Kidney epithelial cell (primary cell): Measurements from ENCODE around the gene GRK3. TPM values are rescaled to one million over a fixed set of nuclear protein-coding genes. Genes with fewer than 3 reads are reported as not detected.

ENCODE experiments used
- DNase-seq: peaks from one replicate; pipeline ENCODE4 v3.0.0-alpha.2; 2010; ENCODE audit warnings: low read depth
- H3K27me3 ChIP-seq: 2 replicates; pipeline ENCODE4 v1.6.0; 2011; ENCODE audit warnings: low read length; ENCODE audit not compliant: control insufficient read depth, insufficient read depth
- H3K36me3 ChIP-seq: 2 replicates; pipeline ENCODE4 v1.5.1; 2011; ENCODE audit warnings: low read length; ENCODE audit not compliant: control insufficient read depth, insufficient read depth
- H3K4me3 ChIP-seq: 2 replicates; pipeline ENCODE4 v1.5.1; 2011; ENCODE audit warnings: low read depth, mild to moderate bottlenecking, control low read depth, low read length
- total RNA-seq: library from RNA; depleted of rRNA; stranded (reverse); fragments of >200 nt; gene quantifications from 2 replicates; pipeline ENCODE4 v1.2.3, GENCODE V29; 2015
- TF ChIP-seq, protein P1 (sequence below): IDR thresholded peaks from 2 replicates; pipeline ENCODE4 v1.5.1; 2011; ENCODE audit warnings: mild to moderate bottlenecking, moderate library complexity, low read length, control low read depth, inconsistent platforms; ENCODE audit not compliant: insufficient read depth, poor library complexity, severe bottlenecking

Gene GRK3
- total RNA-seq, 1 donor from 2014 or later, result 5.8 TPM

DNA sequence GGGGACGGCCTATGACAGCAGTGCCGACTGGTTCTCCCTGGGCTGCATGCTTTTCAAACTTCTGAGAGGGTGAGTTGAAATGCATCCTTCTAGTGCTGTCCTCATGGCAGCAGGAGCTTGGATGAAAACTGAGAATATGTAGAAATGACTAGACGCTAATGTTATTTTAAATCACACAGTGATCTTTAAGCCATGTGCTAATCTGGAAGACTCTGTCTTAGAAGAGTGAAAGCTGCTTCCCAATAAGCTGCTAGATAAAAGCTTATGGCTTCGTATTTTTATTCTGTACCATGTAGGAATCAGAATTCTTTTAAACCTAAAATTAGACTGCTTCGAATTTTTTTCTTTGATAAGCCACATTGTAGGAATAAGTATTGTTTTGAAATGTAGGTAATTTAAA lies 130.7 kb downstream of the GRK3 start:
- TF ChIP-seq, protein P1, sequence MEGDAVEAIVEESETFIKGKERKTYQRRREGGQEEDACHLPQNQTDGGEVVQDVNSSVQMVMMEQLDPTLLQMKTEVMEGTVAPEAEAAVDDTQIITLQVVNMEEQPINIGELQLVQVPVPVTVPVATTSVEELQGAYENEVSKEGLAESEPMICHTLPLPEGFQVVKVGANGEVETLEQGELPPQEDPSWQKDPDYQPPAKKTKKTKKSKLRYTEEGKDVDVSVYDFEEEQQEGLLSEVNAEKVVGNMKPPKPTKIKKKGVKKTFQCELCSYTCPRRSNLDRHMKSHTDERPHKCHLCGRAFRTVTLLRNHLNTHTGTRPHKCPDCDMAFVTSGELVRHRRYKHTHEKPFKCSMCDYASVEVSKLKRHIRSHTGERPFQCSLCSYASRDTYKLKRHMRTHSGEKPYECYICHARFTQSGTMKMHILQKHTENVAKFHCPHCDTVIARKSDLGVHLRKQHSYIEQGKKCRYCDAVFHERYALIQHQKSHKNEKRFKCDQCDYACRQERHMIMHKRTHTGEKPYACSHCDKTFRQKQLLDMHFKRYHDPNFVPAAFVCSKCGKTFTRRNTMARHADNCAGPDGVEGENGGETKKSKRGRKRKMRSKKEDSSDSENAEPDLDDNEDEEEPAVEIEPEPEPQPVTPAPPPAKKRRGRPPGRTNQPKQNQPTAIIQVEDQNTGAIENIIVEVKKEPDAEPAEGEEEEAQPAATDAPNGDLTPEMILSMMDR, result no peak
- Histone ChIP-seq H3K27me3 (no peaks in the 10 kb centered on the region), H3K4me3 (no peak overlapping the region), H3K36me3 (no peaks in the 10 kb centered on the region)
- no peak for DNase-seq

DNA sequence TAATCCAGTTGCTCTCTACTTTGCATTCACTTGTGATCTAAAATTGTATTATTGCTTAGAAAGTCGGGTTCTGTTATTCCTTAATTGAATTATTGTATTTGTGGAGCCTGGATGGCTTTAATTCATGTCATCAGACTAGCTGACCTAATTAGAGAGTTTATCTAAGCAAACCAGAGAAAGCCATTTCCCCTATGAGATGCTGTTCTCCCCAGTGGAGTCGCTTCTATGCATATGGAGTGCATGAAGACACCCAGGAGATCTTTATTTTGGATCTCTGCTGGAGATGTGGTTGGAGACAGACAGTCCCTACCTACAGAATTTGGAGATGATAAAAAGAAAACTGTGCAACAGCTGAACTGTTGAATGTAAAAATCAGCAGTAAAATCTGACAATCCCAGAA lies 132.3 kb downstream of the GRK3 start:
- H3K4me3 ChIP-seq, result no peak overlapping the region
- H3K36me3 ChIP-seq, result no peaks in the 10 kb centered on the region
- DNase-seq, result no peak
- no peaks in the 10 kb centered on the region for H3K27me3 ChIP-seq
- TF ChIP-seq, protein P1, result no peak

DNA sequence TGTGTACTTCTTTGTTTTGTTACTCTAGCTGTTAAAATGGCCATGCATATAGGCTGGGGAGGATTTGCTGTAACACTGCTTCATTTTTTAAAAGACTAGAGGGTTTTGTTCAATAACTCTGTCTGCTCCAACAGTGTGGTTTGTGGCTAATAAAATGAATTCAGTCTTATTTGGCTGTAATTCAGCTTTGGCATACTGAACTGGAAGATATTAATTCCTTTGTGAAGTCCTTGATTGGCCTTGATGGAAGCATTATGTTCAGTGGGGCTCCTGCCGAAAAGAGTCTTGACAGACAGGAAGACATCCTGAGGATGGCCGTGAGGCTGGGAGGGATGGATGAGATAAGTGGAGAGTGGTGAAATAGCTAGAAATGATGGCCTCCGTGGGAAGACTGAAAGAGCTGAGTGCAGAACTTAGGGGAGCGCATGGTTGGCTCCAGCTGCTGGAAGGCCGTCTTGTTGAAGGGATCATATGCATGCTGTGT lies 132.7 kb downstream of the GRK3 start:
- Histone ChIP-seq H3K27me3 (no peaks in the 10 kb centered on the region), H3K4me3 (no peak overlapping the region), H3K36me3 (no peaks in the 10 kb centered on the region)
- DNase-seq, result no peak
- TF ChIP-seq, protein P1, result no peak

DNA sequence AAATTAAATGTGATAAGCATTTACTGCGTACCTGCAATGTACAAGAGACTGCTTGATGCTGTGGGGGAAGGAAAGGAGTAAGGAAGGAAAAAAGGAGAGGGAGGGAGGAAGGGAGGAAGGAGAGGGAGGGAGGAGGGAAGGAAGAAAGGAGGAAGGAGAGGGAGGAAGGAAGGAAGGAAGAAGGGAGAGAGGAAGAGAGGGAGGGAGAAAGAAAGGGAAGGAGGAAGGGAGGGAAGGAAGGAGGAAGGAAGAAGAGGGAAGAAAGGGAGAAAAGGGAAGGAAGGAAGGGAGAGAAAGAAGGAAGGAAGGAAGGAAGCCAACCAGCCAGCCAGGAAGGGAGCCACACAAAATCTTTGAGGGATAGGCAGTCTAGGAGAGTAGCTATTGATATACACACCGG lies 133.5 kb downstream of the GRK3 start:
- H3K36me3 ChIP-seq, result no peaks in the 10 kb centered on the region
- DNase-seq, result no peak
- TF ChIP-seq, protein P1, result no peak
- no peak overlapping the region for H3K4me3 ChIP-seq
- H3K27me3 ChIP-seq, result no peaks in the 10 kb centered on the region

DNA sequence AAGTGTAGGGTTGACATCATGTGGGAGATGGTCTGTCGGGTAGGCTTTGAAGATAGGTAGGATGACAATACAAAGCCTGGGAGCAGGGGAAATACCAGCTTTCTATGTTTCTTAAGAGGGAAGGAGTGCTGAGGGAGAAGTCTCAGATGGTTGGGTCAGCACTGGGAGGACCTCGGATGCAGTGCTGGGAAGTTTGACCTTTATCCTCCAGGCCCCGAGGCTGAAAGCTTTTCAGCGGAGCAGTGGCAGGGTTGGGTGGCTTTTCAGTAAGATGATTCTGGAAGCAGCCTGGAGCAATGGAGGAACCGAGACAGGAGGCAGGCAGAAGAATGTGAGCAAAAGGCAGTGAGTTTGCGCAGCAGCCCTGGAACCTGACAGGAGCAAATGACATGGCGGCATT lies 134.0 kb downstream of the GRK3 start:
- TF ChIP-seq, protein P1, result no peak
- H3K27me3 ChIP-seq, result no peaks in the 10 kb centered on the region

DNA sequence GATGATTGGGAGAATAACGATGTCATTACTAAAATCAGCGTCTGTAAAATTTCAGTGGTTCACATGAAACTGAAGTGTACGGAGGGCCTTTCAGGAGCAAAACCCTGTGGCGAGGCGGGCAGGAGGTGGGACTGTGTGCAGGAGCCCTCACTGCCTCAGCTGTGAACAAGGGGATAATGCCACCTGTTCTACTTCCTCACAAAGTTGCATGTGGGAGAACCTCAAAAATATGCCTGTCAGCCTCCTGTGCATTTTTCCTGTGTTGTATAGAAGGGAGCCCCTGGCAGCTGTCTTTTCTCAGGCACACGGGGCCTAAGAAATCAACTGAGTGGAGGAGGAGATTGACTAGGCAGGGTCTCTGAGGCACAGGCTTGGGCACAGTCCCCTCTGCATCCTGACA lies 134.5 kb downstream of the GRK3 start:
- no peak overlapping the region for H3K4me3 ChIP-seq
- TF ChIP-seq, protein P1, result no peak
- H3K36me3 ChIP-seq, result no peaks in the 10 kb centered on the region
- no peak for DNase-seq
- H3K27me3 ChIP-seq, result no peaks in the 10 kb centered on the region

More for the DNA sequence above, 134.0 kb downstream of the GRK3 start:
- DNase-seq, result no peak
- Histone ChIP-seq H3K4me3 (no peak overlapping the region), H3K36me3 (no peaks in the 10 kb centered on the region)
